H1 (cell line): ENCODE data around the gene TNF. TPM values are rescaled to one million over a fixed set of nuclear protein-coding genes. Genes with fewer than 3 reads are reported as not detected.
A peak's percentile ranks its signal among the peaks of the same experiment; 100 is the strongest.

ENCODE experiments used
- CHD2 ChIP-seq: IDR thresholded peaks from 2 replicates; pipeline ENCODE4 v1.6.1; 2012; ENCODE audit warnings: low read length, improper control_type of control experiment
- CTBP2 ChIP-seq: IDR thresholded peaks from 2 replicates; pipeline ENCODE4 v1.7.0; 2011; ENCODE audit warnings: borderline replicate concordance, mild to moderate bottlenecking, moderate library complexity, mixed read lengths, low read length; ENCODE audit not compliant: insufficient read depth, insufficient read length
- EP300 ChIP-seq, 2 experiments: IDR thresholded peaks; 1 replicate in 1 of 2; 2 replicates in 1 of 2; pipeline ENCODE4 v1.6.1; 2011 to 2012; ENCODE audit warnings: low read depth in 2 of 2, low read length in 2 of 2, mild to moderate bottlenecking in 2 of 2, borderline replicate concordance in 1 of 2, inconsistent platforms in 1 of 2, moderate library complexity in 1 of 2
- KDM1A ChIP-seq: fragments of 200-600, 300-600 bp; sonication (generic); IDR thresholded peaks from 2 replicates; pipeline ENCODE4 v1.7.1; 2016; ENCODE audit warnings: mild to moderate bottlenecking, low read length, borderline replicate concordance
- POLR2AphosphoS5 ChIP-seq: IDR thresholded peaks from 2 replicates; pipeline ENCODE4 v1.6.1; 2011; ENCODE audit warnings: low read depth, low read length
- RNF2 ChIP-seq: fragments of 200-900, 300-1000 bp; sonication (generic); IDR thresholded peaks from 2 replicates; pipeline ENCODE4 v1.7.1; 2016; ENCODE audit warnings: borderline replicate concordance, low read depth, mild to moderate bottlenecking, antibody characterized with exemption, low read length; ENCODE audit not compliant: poor library complexity, severe bottlenecking; ENCODE audit errors: missing control alignments
- TCF12 ChIP-seq: IDR thresholded peaks from 2 replicates; pipeline ENCODE4 v1.6.1; 2011; ENCODE audit warnings: low read depth, mild to moderate bottlenecking, low read length
- TEAD4 ChIP-seq: IDR thresholded peaks from 2 replicates; pipeline ENCODE4 v1.6.1; 2012; ENCODE audit warnings: low read depth, low read length, inconsistent platforms, mixed read lengths
- YY1 ChIP-seq: IDR thresholded peaks from 2 replicates; pipeline ENCODE4 v1.6.1; 2011; ENCODE audit warnings: low read depth, mild to moderate bottlenecking, low read length
- polyA plus RNA-seq, 7 experiments: library from polyadenylated mRNA; depleted of rRNA in 3 of 7; stranded (reverse) in 5 of 7; unstranded in 2 of 7; fragments of >200 nt in 5 of 7; fragments of 200-250 nt in 2 of 7; gene quantifications; 1 replicate in 5 of 7; 2 replicates in 1 of 7; 4 replicates in 1 of 7; pipeline versions ENCODE4 v1.2.1 to v1.2.3, GENCODE V29; 2011 to 2013; ENCODE audit warnings: missing spikeins in 2 of 7, mixed read lengths in 2 of 7
- total RNA-seq: library from RNA; stranded (reverse); fragmentation: NEBNext Ultra II Directional; extraction: Animal tissue kit (Norgen Biotek cat#: 25700); gene quantifications from 2 replicates; pipeline ENCODE4 v1.2.1, GENCODE V29; 2021
- TF ChIP-seq, protein P1 (sequence below): fragments of 300-600 bp; sonication (generic); IDR thresholded peaks from 2 replicates; pipeline ENCODE4 v1.7.1; 2012; ENCODE audit warnings: low read length, moderate library complexity, mild to moderate bottlenecking, inconsistent platforms; ENCODE audit not compliant: insufficient replicate concordance

TNF gene
- total and polyA plus RNA-seq, 2 of the 8 experiments (the other 6 are each of a cell fraction or from before 2014, with no cell fraction given): not detected

DNA sequence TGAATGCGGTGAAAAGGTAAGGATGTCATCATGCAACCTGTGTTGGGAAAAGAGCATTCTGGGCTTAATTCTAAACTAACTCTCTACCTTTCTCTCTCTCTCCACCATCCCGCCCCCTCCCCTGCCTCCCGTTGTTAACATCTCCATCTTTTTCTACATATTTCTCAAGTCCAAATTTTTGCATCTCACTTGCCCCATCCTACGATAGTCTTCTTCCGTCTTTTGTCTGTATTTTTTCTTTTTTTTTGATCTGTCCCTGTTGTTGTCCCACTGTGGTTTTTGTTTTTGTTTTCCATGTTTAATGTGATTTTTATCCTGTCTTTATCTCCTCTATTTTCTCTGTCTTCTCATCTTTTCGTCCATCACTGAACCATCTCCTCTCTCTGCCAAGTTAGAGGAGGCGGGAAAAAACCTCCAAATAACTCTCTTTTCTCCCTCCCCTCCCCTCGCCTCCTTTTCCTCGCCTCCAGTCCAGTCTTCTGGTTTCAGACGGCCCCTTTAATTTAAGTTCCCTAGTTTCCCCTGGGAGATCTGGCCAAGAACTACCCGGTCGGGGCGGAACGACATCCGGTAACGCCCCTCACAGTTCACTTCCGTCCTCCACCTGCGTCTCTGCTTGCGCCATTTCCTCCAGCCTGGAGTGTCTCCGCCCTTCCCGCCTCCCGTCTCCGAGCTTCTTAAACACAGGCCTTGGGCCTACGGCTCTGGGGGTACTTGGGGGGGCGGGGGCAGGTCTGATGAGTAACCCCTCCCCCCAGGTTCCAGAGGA, 28.2 kb upstream of the TNF start, which contains the start of gene NFKBIL1 (continued):
- TF ChIP-seq EP300 (IDR thresholded peaks at IDR 0.05; ENCODE audit: borderline replicate concordance in 1 of 2, low read depth in 2 of 2, low read length in 2 of 2) (peak in 1 of 2 experiments; percentile 61; a peak in 1 of 3 replicates), YY1 (peak; percentile 70), POLR2AphosphoS5 (peak; percentile 54), CTBP2 (peak; percentile 2), TCF12 (no peak), RNF2 (no peak), KDM1A (no peak), CHD2 (no peak), TEAD4 (no peak)
- TF ChIP-seq, protein P1, sequence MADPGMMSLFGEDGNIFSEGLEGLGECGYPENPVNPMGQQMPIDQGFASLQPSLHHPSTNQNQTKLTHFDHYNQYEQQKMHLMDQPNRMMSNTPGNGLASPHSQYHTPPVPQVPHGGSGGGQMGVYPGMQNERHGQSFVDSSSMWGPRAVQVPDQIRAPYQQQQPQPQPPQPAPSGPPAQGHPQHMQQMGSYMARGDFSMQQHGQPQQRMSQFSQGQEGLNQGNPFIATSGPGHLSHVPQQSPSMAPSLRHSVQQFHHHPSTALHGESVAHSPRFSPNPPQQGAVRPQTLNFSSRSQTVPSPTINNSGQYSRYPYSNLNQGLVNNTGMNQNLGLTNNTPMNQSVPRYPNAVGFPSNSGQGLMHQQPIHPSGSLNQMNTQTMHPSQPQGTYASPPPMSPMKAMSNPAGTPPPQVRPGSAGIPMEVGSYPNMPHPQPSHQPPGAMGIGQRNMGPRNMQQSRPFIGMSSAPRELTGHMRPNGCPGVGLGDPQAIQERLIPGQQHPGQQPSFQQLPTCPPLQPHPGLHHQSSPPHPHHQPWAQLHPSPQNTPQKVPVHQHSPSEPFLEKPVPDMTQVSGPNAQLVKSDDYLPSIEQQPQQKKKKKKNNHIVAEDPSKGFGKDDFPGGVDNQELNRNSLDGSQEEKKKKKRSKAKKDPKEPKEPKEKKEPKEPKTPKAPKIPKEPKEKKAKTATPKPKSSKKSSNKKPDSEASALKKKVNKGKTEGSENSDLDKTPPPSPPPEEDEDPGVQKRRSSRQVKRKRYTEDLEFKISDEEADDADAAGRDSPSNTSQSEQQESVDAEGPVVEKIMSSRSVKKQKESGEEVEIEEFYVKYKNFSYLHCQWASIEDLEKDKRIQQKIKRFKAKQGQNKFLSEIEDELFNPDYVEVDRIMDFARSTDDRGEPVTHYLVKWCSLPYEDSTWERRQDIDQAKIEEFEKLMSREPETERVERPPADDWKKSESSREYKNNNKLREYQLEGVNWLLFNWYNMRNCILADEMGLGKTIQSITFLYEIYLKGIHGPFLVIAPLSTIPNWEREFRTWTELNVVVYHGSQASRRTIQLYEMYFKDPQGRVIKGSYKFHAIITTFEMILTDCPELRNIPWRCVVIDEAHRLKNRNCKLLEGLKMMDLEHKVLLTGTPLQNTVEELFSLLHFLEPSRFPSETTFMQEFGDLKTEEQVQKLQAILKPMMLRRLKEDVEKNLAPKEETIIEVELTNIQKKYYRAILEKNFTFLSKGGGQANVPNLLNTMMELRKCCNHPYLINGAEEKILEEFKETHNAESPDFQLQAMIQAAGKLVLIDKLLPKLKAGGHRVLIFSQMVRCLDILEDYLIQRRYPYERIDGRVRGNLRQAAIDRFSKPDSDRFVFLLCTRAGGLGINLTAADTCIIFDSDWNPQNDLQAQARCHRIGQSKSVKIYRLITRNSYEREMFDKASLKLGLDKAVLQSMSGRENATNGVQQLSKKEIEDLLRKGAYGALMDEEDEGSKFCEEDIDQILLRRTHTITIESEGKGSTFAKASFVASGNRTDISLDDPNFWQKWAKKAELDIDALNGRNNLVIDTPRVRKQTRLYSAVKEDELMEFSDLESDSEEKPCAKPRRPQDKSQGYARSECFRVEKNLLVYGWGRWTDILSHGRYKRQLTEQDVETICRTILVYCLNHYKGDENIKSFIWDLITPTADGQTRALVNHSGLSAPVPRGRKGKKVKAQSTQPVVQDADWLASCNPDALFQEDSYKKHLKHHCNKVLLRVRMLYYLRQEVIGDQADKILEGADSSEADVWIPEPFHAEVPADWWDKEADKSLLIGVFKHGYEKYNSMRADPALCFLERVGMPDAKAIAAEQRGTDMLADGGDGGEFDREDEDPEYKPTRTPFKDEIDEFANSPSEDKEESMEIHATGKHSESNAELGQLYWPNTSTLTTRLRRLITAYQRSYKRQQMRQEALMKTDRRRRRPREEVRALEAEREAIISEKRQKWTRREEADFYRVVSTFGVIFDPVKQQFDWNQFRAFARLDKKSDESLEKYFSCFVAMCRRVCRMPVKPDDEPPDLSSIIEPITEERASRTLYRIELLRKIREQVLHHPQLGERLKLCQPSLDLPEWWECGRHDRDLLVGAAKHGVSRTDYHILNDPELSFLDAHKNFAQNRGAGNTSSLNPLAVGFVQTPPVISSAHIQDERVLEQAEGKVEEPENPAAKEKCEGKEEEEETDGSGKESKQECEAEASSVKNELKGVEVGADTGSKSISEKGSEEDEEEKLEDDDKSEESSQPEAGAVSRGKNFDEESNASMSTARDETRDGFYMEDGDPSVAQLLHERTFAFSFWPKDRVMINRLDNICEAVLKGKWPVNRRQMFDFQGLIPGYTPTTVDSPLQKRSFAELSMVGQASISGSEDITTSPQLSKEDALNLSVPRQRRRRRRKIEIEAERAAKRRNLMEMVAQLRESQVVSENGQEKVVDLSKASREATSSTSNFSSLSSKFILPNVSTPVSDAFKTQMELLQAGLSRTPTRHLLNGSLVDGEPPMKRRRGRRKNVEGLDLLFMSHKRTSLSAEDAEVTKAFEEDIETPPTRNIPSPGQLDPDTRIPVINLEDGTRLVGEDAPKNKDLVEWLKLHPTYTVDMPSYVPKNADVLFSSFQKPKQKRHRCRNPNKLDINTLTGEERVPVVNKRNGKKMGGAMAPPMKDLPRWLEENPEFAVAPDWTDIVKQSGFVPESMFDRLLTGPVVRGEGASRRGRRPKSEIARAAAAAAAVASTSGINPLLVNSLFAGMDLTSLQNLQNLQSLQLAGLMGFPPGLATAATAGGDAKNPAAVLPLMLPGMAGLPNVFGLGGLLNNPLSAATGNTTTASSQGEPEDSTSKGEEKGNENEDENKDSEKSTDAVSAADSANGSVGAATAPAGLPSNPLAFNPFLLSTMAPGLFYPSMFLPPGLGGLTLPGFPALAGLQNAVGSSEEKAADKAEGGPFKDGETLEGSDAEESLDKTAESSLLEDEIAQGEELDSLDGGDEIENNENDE: no peak
